ENCODE results near the gene SRRM1.
"Not testable (repeated sequence)": the region's sequence is repeated elsewhere in the genome, so short reads cannot be mapped to it uniquely, and the experiment has no call there.

Gene SRRM1

GRCh38 chr1:24673341-24673740, 30.2 kb downstream of the SRRM1 start:
- H3K27ac ChIP-seq (ENCODE audit: insufficient read depth in 1 of 2, low read depth in 1 of 2, low read length in 2 of 2, poor library complexity in 1 of 2, severe bottlenecking in 2 of 2), result no peak overlapping the region
- no peak overlapping the region for H3K4me3 ChIP-seq (ENCODE audit: control insufficient read depth in 1 of 7, extremely low read depth in 1 of 7, insufficient read depth in 4 of 7, low read depth in 2 of 7, low read length in 6 of 7)
- H3K36me3 ChIP-seq (ENCODE audit: control insufficient read depth in 4 of 4, insufficient read depth in 4 of 4, low read length in 3 of 4), result peaks cover 14 to 66% (median 48%) of the 10 kb centered on the region in 4 experiments
- no CpG with 5 or more reads among the region's 6 CpGs for WGBS (ENCODE audit: insufficient coverage)
- no peak for DNase-seq
- ChIA-PET CTCF (interaction anchor here (1.1 to 1.8 kb wide), 4 partner anchors 15 to 163 kb away, joined by 3 to 5 read pairs (median 4); no protein-coding TSS in a partner anchor), POLR2A (no interaction called here)
- H3K4me1 ChIP-seq (ENCODE audit: control extremely low read depth in 1 of 4, control insufficient read depth in 4 of 4, insufficient read depth in 4 of 4, low read length in 3 of 4), result no peaks in the 10 kb centered on the region
- no peaks in the 10 kb centered on the region for H3K9me3 ChIP-seq (ENCODE audit: control extremely low read depth in 1 of 5, control insufficient read depth in 4 of 5, insufficient read depth in 2 of 5, low read depth in 1 of 5, low read length in 4 of 5)
- no peaks in the 10 kb centered on the region for H3K27me3 ChIP-seq (replicated peaks in 2 of 5; ENCODE audit: control insufficient read depth in 4 of 5, insufficient read depth in 5 of 5, low read length in 4 of 5)

- H3K27me3 ChIP-seq (replicated peaks in 2 of 5; ENCODE audit: control insufficient read depth in 4 of 5, insufficient read depth in 5 of 5, low read length in 4 of 5); H3K9me3 ChIP-seq (ENCODE audit: control extremely low read depth in 1 of 5, control insufficient read depth in 4 of 5, insufficient read depth in 2 of 5, low read depth in 1 of 5, low read length in 4 of 5); CTCF ChIA-PET; H3K4me3 ChIP-seq (ENCODE audit: control insufficient read depth in 1 of 7, extremely low read depth in 1 of 7, insufficient read depth in 4 of 7, low read depth in 2 of 7, low read length in 6 of 7); DNase-seq; H3K4me1 ChIP-seq (ENCODE audit: control extremely low read depth in 1 of 4, control insufficient read depth in 4 of 4, insufficient read depth in 4 of 4, low read length in 3 of 4); H3K27ac ChIP-seq (ENCODE audit: insufficient read depth in 1 of 2, low read depth in 1 of 2, low read length in 2 of 2, poor library complexity in 1 of 2, severe bottlenecking in 2 of 2); POLR2A ChIA-PET: not testable (repeated sequence)
- 100% methylated on average over 2 of the region's 3 CpGs for WGBS (ENCODE audit: insufficient coverage)
- peaks cover 6 to 23% (median 21%) of the 10 kb centered on the region in 4 experiments for H3K36me3 ChIP-seq (ENCODE audit: control insufficient read depth in 4 of 4, insufficient read depth in 4 of 4, low read length in 3 of 4)
These were observed 35.3 kb downstream of the SRRM1 start for GRCh38 chr1:24678421-24678820.

GRCh38 chr1:24679725-24680124, 36.6 kb downstream of the SRRM1 start:
- POLR2A ChIA-PET, result no interaction called here
- CTCF ChIA-PET, result no interaction called here
- DNase-seq, result no peak
- WGBS (ENCODE audit: insufficient coverage), result 100% methylated on average over 2 of the region's 4 CpGs
- Histone ChIP-seq H3K4me1 (ENCODE audit: control extremely low read depth in 1 of 4, control insufficient read depth in 4 of 4, insufficient read depth in 4 of 4, low read length in 3 of 4) (no peaks in the 10 kb centered on the region), H3K36me3 (ENCODE audit: control insufficient read depth in 4 of 4, insufficient read depth in 4 of 4, low read length in 3 of 4) (peaks cover 4 to 10% (median 9%) of the 10 kb centered on the region in 4 experiments), H3K27ac (ENCODE audit: insufficient read depth in 1 of 2, low read depth in 1 of 2, low read length in 2 of 2, poor library complexity in 1 of 2, severe bottlenecking in 2 of 2) (no peak overlapping the region), H3K9me3 (ENCODE audit: control extremely low read depth in 1 of 5, control insufficient read depth in 4 of 5, insufficient read depth in 2 of 5, low read depth in 1 of 5, low read length in 4 of 5) (no peaks in the 10 kb centered on the region), H3K4me3 (ENCODE audit: control insufficient read depth in 1 of 7, extremely low read depth in 1 of 7, insufficient read depth in 4 of 7, low read depth in 2 of 7, low read length in 6 of 7) (no peak overlapping the region), H3K27me3 (replicated peaks in 2 of 5; ENCODE audit: control insufficient read depth in 4 of 5, insufficient read depth in 5 of 5, low read length in 4 of 5) (no peaks in the 10 kb centered on the region)

GRCh38 chr1:24683713-24684162, 40.6 kb downstream of the SRRM1 start:
- Histone ChIP-seq H3K27me3 (replicated peaks in 2 of 5; ENCODE audit: control insufficient read depth in 4 of 5, insufficient read depth in 5 of 5, low read length in 4 of 5) (no peaks in the 10 kb centered on the region), H3K27ac (ENCODE audit: insufficient read depth in 1 of 2, low read depth in 1 of 2, low read length in 2 of 2, poor library complexity in 1 of 2, severe bottlenecking in 2 of 2) (no peak overlapping the region), H3K4me3 (ENCODE audit: control insufficient read depth in 1 of 7, extremely low read depth in 1 of 7, insufficient read depth in 4 of 7, low read depth in 2 of 7, low read length in 6 of 7) (no peak overlapping the region), H3K36me3 (ENCODE audit: control insufficient read depth in 4 of 4, insufficient read depth in 4 of 4, low read length in 3 of 4) (no peaks in the 10 kb centered on the region), H3K4me1 (ENCODE audit: control extremely low read depth in 1 of 4, control insufficient read depth in 4 of 4, insufficient read depth in 4 of 4, low read length in 3 of 4) (peaks cover 0 to 2% (median 0%) of the 10 kb centered on the region in 4 experiments), H3K9me3 (ENCODE audit: control extremely low read depth in 1 of 5, control insufficient read depth in 4 of 5, insufficient read depth in 2 of 5, low read depth in 1 of 5, low read length in 4 of 5) (no peaks in the 10 kb centered on the region)
- DNase-seq, result no peak
- CTCF ChIA-PET, result interaction anchor here (0.5 to 2.4 kb wide), 5 partner anchors 13 to 527 kb away, joined by 3 to 10 read pairs (median 5); no protein-coding TSS in a partner anchor
- POLR2A ChIA-PET, result interaction anchor here (0.6 kb wide), 3 partner anchors 143 to 548 kb away, joined by 3 to 4 read pairs (median 3); no protein-coding TSS in a partner anchor
- WGBS (ENCODE audit: insufficient coverage), result 81% methylated on average over 2 of the region's 6 CpGs

DNA sequence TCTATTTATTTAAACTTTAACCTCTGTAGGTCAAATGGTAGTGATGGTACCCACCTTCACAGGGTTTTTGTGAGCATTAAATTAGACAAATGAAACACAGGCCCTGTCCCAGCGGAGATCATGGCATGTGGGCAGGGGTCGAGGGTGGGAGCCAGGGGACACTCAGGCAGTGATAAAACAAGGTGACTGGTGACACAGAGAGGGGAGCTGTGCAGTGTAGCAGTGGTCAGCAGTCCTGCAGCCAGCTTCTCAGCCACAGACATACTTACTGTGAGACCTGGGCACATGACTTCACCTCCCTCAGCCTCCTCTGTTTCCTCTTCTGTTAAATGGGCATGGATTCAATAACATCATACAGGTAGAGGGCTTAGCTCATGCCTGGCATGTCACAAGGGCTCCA, 44.9 kb downstream of the SRRM1 start:
- DNase-seq, result no peak
- ChIA-PET POLR2A (interaction anchor here (1.1 kb wide), 1 partner anchor 142 kb away, joined by 4 read pairs; no protein-coding TSS in a partner anchor), CTCF (interaction anchor here (0.6 to 7.8 kb wide), 28 partner anchors 9 to 358 kb away, joined by 3 to 189 read pairs (median 5); partner anchors contain the start of gene CLIC4)
- Histone ChIP-seq H3K9me3 (ENCODE audit: control extremely low read depth in 1 of 5, control insufficient read depth in 4 of 5, insufficient read depth in 2 of 5, low read depth in 1 of 5, low read length in 4 of 5) (no peaks in the 10 kb centered on the region), H3K4me1 (ENCODE audit: control extremely low read depth in 1 of 4, control insufficient read depth in 4 of 4, insufficient read depth in 4 of 4, low read length in 3 of 4) (peaks cover 0 to 2% (median 0%) of the 10 kb centered on the region in 4 experiments), H3K27ac (ENCODE audit: insufficient read depth in 1 of 2, low read depth in 1 of 2, low read length in 2 of 2, poor library complexity in 1 of 2, severe bottlenecking in 2 of 2) (no peak overlapping the region), H3K36me3 (ENCODE audit: control insufficient read depth in 4 of 4, insufficient read depth in 4 of 4, low read length in 3 of 4) (no peaks in the 10 kb centered on the region), H3K4me3 (ENCODE audit: control insufficient read depth in 1 of 7, extremely low read depth in 1 of 7, insufficient read depth in 4 of 7, low read depth in 2 of 7, low read length in 6 of 7) (no peak overlapping the region), H3K27me3 (replicated peaks in 2 of 5; ENCODE audit: control insufficient read depth in 4 of 5, insufficient read depth in 5 of 5, low read length in 4 of 5) (no peaks in the 10 kb centered on the region)
- WGBS (ENCODE audit: insufficient coverage), result 100% methylated on average over 2 of the region's 2 CpGs

GRCh38 chr1:24688621-24689195, 45.6 kb downstream of the SRRM1 start:
- Histone ChIP-seq H3K36me3 (ENCODE audit: control insufficient read depth in 4 of 4, insufficient read depth in 4 of 4, low read length in 3 of 4) (no peaks in the 10 kb centered on the region), H3K4me1 (ENCODE audit: control extremely low read depth in 1 of 4, control insufficient read depth in 4 of 4, insufficient read depth in 4 of 4, low read length in 3 of 4) (peaks cover 0 to 2% (median under 1%) of the 10 kb centered on the region in 4 experiments), H3K27me3 (replicated peaks in 2 of 5; ENCODE audit: control insufficient read depth in 4 of 5, insufficient read depth in 5 of 5, low read length in 4 of 5) (no peaks in the 10 kb centered on the region), H3K27ac (ENCODE audit: insufficient read depth in 1 of 2, low read depth in 1 of 2, low read length in 2 of 2, poor library complexity in 1 of 2, severe bottlenecking in 2 of 2) (no peak overlapping the region), H3K4me3 (ENCODE audit: control insufficient read depth in 1 of 7, extremely low read depth in 1 of 7, insufficient read depth in 4 of 7, low read depth in 2 of 7, low read length in 6 of 7) (no peak overlapping the region), H3K9me3 (ENCODE audit: control extremely low read depth in 1 of 5, control insufficient read depth in 4 of 5, insufficient read depth in 2 of 5, low read depth in 1 of 5, low read length in 4 of 5) (no peaks in the 10 kb centered on the region)
- POLR2A ChIA-PET, result interaction anchor here (0.8 to 1.1 kb wide), 3 partner anchors 142 to 146 kb away, joined by 3 to 4 read pairs (median 3); no protein-coding TSS in a partner anchor
- peak; percentile 53 to 58 (median 54) for DNase-seq
- CTCF ChIA-PET, result interaction anchor here (0.6 to 7.8 kb wide), 33 partner anchors 8 to 358 kb away, joined by 3 to 189 read pairs (median 4); partner anchors contain the start of gene CLIC4
- WGBS (ENCODE audit: insufficient coverage), result 55% methylated on average over 7 of the region's 13 CpGs

GRCh38 chr1:24691051-24691450, 47.9 kb downstream of the SRRM1 start:
- Histone ChIP-seq H3K27me3 (replicated peaks in 2 of 5; ENCODE audit: control insufficient read depth in 4 of 5, insufficient read depth in 5 of 5, low read length in 4 of 5) (no peaks in the 10 kb centered on the region), H3K4me3 (ENCODE audit: control insufficient read depth in 1 of 7, extremely low read depth in 1 of 7, insufficient read depth in 4 of 7, low read depth in 2 of 7, low read length in 6 of 7) (no peak overlapping the region), H3K9me3 (ENCODE audit: control extremely low read depth in 1 of 5, control insufficient read depth in 4 of 5, insufficient read depth in 2 of 5, low read depth in 1 of 5, low read length in 4 of 5) (no peaks in the 10 kb centered on the region), H3K36me3 (ENCODE audit: control insufficient read depth in 4 of 4, insufficient read depth in 4 of 4, low read length in 3 of 4) (no peaks in the 10 kb centered on the region), H3K27ac (ENCODE audit: insufficient read depth in 1 of 2, low read depth in 1 of 2, low read length in 2 of 2, poor library complexity in 1 of 2, severe bottlenecking in 2 of 2) (no peak overlapping the region), H3K4me1 (ENCODE audit: control extremely low read depth in 1 of 4, control insufficient read depth in 4 of 4, insufficient read depth in 4 of 4, low read length in 3 of 4) (peaks cover 2 to 21% (median 16%) of the 10 kb centered on the region in 4 experiments)
- WGBS (ENCODE audit: insufficient coverage), result no CpG with 5 or more reads among the region's 2 CpGs
- DNase-seq, result no peak
- ChIA-PET CTCF (interaction anchor here (1.0 to 7.8 kb wide), 4 partner anchors 15 to 145 kb away, joined by 3 to 189 read pairs (median 39); no protein-coding TSS in a partner anchor), POLR2A (interaction anchor here (0.7 kb wide), 1 partner anchor 137 kb away, joined by 4 read pairs; no protein-coding TSS in a partner anchor)

Data from common myeloid progenitor, CD34-positive (primary cell).